Suprapubic skin (tissue), 4 donors: ENCODE results near the gene ZNF740. TPM values are rescaled to one million over a fixed set of nuclear protein-coding genes. Genes with fewer than 3 reads are reported as not detected.

Experiments used
- DNase-seq, 2 donors: peaks; one replicate each; pipeline ENCODE4 v3.0.0-alpha.2; 2019; ENCODE audit warnings: low spot score in 2 of 2
- H3K27ac ChIP-seq: fragments of 200-600 bp; sonication (generic); one replicate; pipeline ENCODE4 v1.5.1; 2019
- H3K27me3 ChIP-seq: fragments of 200-600 bp; sonication (generic); one replicate; pipeline ENCODE4 v1.5.1; 2019
- H3K36me3 ChIP-seq: fragments of 200-600 bp; sonication (generic); one replicate; pipeline ENCODE4 v1.5.1; 2019
- H3K4me1 ChIP-seq: fragments of 200-600 bp; sonication (generic); one replicate; pipeline ENCODE4 v1.5.1; 2019
- H3K4me3 ChIP-seq: fragments of 200-600 bp; sonication (generic); one replicate; pipeline ENCODE4 v1.5.1; 2019; ENCODE audit warnings: mild to moderate bottlenecking
- H3K9me3 ChIP-seq: fragments of 200-600 bp; sonication (generic); one replicate; pipeline ENCODE4 v1.5.1; 2019
- CTCF ChIP-seq, 2 donors: fragments of 200-600 bp in 1 of 2; fragments of 450-650 bp in 1 of 2; sonication (generic) in 1 of 2; IDR thresholded peaks; one replicate each; pipeline ENCODE4 v1.5.1; 2016 to 2019; ENCODE audit warnings: antibody characterized with exemption in 2 of 2, mild to moderate bottlenecking in 1 of 2, moderate library complexity in 1 of 2
- EP300 ChIP-seq: sonication (generic); formaldehyde crosslinking; IDR thresholded peaks from one replicate; pipeline ENCODE4 v1.6.1; 2017; ENCODE audit warnings: antibody characterized with exemption
- POLR2A ChIP-seq, 2 donors: fragments of 450-650 bp; IDR thresholded peaks; one replicate each; pipeline ENCODE4 v1.6.1; 2017; ENCODE audit warnings: antibody characterized with exemption in 2 of 2, mild to moderate bottlenecking in 2 of 2, moderate library complexity in 2 of 2
- POLR2AphosphoS5 ChIP-seq, 3 donors: sonication (generic); formaldehyde crosslinking; IDR thresholded peaks; one replicate each; pipeline ENCODE4 v1.6.1; 2017; ENCODE audit warnings: antibody characterized with exemption in 3 of 3
- WGBS: methylation state at CpG from one replicate; pipeline ENCODE4 v1.1.5; 2018; 5-methylcytosine and 5-hydroxymethylcytosine counted together
- total RNA-seq, 4 donors: library from RNA; depleted of rRNA; stranded (reverse); fragments of >200 nt; gene quantifications; one replicate each; pipeline ENCODE4 v1.1.0, GENCODE V29; 2016

Gene ZNF740
- total RNA-seq, 4 donors from 2014 or later: 5.9 to 38.9 (median 15.2) TPM

GRCh38 chr12:53229454-53229853, 48.9 kb downstream of the ZNF740 start:
- 73% methylated on average over 2 of the region's 2 CpGs for WGBS
- no peak for TF ChIP-seq POLR2A (IDR thresholded peaks at IDR 0.05)
- Histone ChIP-seq H3K27me3 (no peaks in the 10 kb centered on the region), H3K36me3 (peaks cover 15% of the 10 kb centered on the region), H3K4me1 (peaks cover 94% of the 10 kb centered on the region), H3K27ac (peak overlapping the region; percentile 99), H3K9me3 (no peaks in the 10 kb centered on the region), H3K4me3 (peak overlapping the region; percentile 68)
- no peak for DNase-seq

- TF ChIP-seq POLR2AphosphoS5 (IDR thresholded peaks at IDR 0.05) (peak in 1 of 3 donors; percentile 76), CTCF (IDR thresholded peaks at IDR 0.05) (no peak), EP300 (no peak)
- 22% methylated on average over 7 of the region's 10 CpGs for WGBS
- peak overlapping the region; percentile 99 for H3K27ac ChIP-seq
- H3K9me3 ChIP-seq: no peaks in the 10 kb centered on the region
- DNase-seq: peak in 1 of 2 donors; percentile 85
- peak overlapping the region; percentile 68 for H3K4me3 ChIP-seq
- H3K4me1 ChIP-seq: peaks cover 94% of the 10 kb centered on the region
- peaks cover 15% of the 10 kb centered on the region for H3K36me3 ChIP-seq
- no peaks in the 10 kb centered on the region for H3K27me3 ChIP-seq
These were observed 49.8 kb downstream of the ZNF740 start for GRCh38 chr12:53230108-53230845.

GRCh38 chr12:53231671-53231920, 51.1 kb downstream of the ZNF740 start:
- Histone ChIP-seq H3K4me1 (peaks cover 94% of the 10 kb centered on the region), H3K27ac (peak overlapping the region; percentile 99), H3K36me3 (peaks cover 15% of the 10 kb centered on the region), H3K4me3 (peak overlapping the region; percentile 68), H3K9me3 (no peaks in the 10 kb centered on the region), H3K27me3 (no peaks in the 10 kb centered on the region)
- TF ChIP-seq CTCF (IDR thresholded peaks at IDR 0.05) (no peak), POLR2A (IDR thresholded peaks at IDR 0.05) (no peak), POLR2AphosphoS5 (IDR thresholded peaks at IDR 0.05) (no peak), EP300 (no peak)
- DNase-seq: no peak
- no CpG with 5 or more reads among the region's 9 CpGs for WGBS

- TF ChIP-seq CTCF (IDR thresholded peaks at IDR 0.05) (no peak), POLR2A (IDR thresholded peaks at IDR 0.05) (no peak), POLR2AphosphoS5 (IDR thresholded peaks at IDR 0.05) (peak in 1 of 3 donors; percentile 53), EP300 (no peak)
- Histone ChIP-seq H3K4me1 (peaks cover 94% of the 10 kb centered on the region), H3K27me3 (no peaks in the 10 kb centered on the region), H3K4me3 (peak within 1 kb of the TSS; percentile 68), H3K36me3 (peaks cover 12% of the 10 kb centered on the region), H3K9me3 (no peaks in the 10 kb centered on the region), H3K27ac (peak within 1 kb of the TSS; percentile 99)
- peak in 1 of 2 donors; percentile 84 for DNase-seq
- under 1% methylated on average over 24 of the region's 44 CpGs for WGBS
These were observed 51.6 kb downstream of the ZNF740 start, which contains the start of gene RARG for GRCh38 chr12:53231921-53232645. TSS of gene RARG (minus strand) at chr12:53232209. CDS start at chr12:53227545, 4,664 bp downstream.

GRCh38 chr12:53232646-53233461, 52.3 kb downstream of the ZNF740 start:
- Histone ChIP-seq H3K9me3 (no peaks in the 10 kb centered on the region), H3K4me1 (peaks cover 89% of the 10 kb centered on the region)
- TF ChIP-seq POLR2A (IDR thresholded peaks at IDR 0.05) (no peak), POLR2AphosphoS5 (IDR thresholded peaks at IDR 0.05) (no peak), EP300 (no peak), CTCF (IDR thresholded peaks at IDR 0.05) (no peak)

More at GRCh38 chr12:53232646-53233461, 52.3 kb downstream of the ZNF740 start:
- Histone ChIP-seq H3K27ac (peak overlapping the region; percentile 99), H3K27me3 (no peaks in the 10 kb centered on the region), H3K4me3 (peak overlapping the region; percentile 68), H3K36me3 (peaks cover 4% of the 10 kb centered on the region)
- 11% methylated on average over 8 of the region's 11 CpGs for WGBS
- DNase-seq: peak in 1 of 2 donors; percentile 82
